ENCODE results near the gene C1orf226.
A peak's percentile ranks its signal among the peaks of the same experiment; 100 is the strongest.

The C1orf226 gene

GRCh38 chr1:162351246-162351842, 30.2 kb upstream of the C1orf226 start:
- TF ChIP-seq TCF12 (IDR thresholded peaks at IDR 0.05; ENCODE audit: low read depth) = no peak

GRCh38 chr1:162353078-162353477, 28.4 kb upstream of the C1orf226 start:
- TF ChIP-seq YY1 (IDR thresholded peaks at IDR 0.05; ENCODE audit: low read depth) = no peak
- no peak for TF ChIP-seq NFIC (IDR thresholded peaks at IDR 0.05)
- TF ChIP-seq EGR1 (IDR thresholded peaks at IDR 0.05) = no peak
- no peak for TF ChIP-seq TCF12 (IDR thresholded peaks at IDR 0.05; ENCODE audit: low read depth)
- no peak for TF ChIP-seq TAF1 (IDR thresholded peaks at IDR 0.05; ENCODE audit: low read depth)
- TF ChIP-seq ZBTB7A (IDR thresholded peaks at IDR 0.05; ENCODE audit: low read depth) = no peak
- TF ChIP-seq REST (IDR thresholded peaks at IDR 0.05; ENCODE audit: low read depth) = no peak
- no peak for TF ChIP-seq MAX (IDR thresholded peaks at IDR 0.05)
- TF ChIP-seq CREB1 (IDR thresholded peaks at IDR 0.05; ENCODE audit: low read depth) = no peak
- TF ChIP-seq TEAD4 (IDR thresholded peaks at IDR 0.05) = no peak
- no peak for TF ChIP-seq RAD21 (IDR thresholded peaks at IDR 0.05; ENCODE audit: low read depth)
- no peak for TF ChIP-seq USF1 (IDR thresholded peaks at IDR 0.05)
- no peak for TF ChIP-seq CEBPB (IDR thresholded peaks at IDR 0.05)
- no peak for TF ChIP-seq EP300 (IDR thresholded peaks at IDR 0.05; ENCODE audit: borderline replicate concordance)
- TF ChIP-seq FOXM1 (IDR thresholded peaks at IDR 0.05; ENCODE audit: borderline replicate concordance, low read depth) = no peak

GRCh38 chr1:162353702-162354101, 27.8 kb upstream of the C1orf226 start:
- TF ChIP-seq ZBTB7A (IDR thresholded peaks at IDR 0.05; ENCODE audit: low read depth) = no peak

GRCh38 chr1:162357681-162358266, 23.8 kb upstream of the C1orf226 start:
- TF ChIP-seq EGR1 (IDR thresholded peaks at IDR 0.05) = no peak
- peak; percentile 68 for TF ChIP-seq RAD21 (IDR thresholded peaks at IDR 0.05; ENCODE audit: low read depth)

- TF ChIP-seq FOXM1 (IDR thresholded peaks at IDR 0.05; ENCODE audit: borderline replicate concordance, low read depth) (no peak), EGR1 (IDR thresholded peaks at IDR 0.05) (no peak), EP300 (IDR thresholded peaks at IDR 0.05; ENCODE audit: borderline replicate concordance) (no peak), CREB1 (IDR thresholded peaks at IDR 0.05; ENCODE audit: low read depth) (no peak), YY1 (IDR thresholded peaks at IDR 0.05; ENCODE audit: low read depth) (no peak), NFIC (IDR thresholded peaks at IDR 0.05) (no peak), RAD21 (IDR thresholded peaks at IDR 0.05; ENCODE audit: low read depth) (no peak), TCF12 (IDR thresholded peaks at IDR 0.05; ENCODE audit: low read depth) (no peak), MAX (IDR thresholded peaks at IDR 0.05) (no peak), TAF1 (IDR thresholded peaks at IDR 0.05; ENCODE audit: low read depth) (no peak), ZBTB7A (IDR thresholded peaks at IDR 0.05; ENCODE audit: low read depth) (no peak), CEBPB (IDR thresholded peaks at IDR 0.05) (no peak)
Observed at GRCh38 chr1:162358928-162359327, 22.6 kb upstream of the C1orf226 start.

- no peak for TF ChIP-seq USF1 (IDR thresholded peaks at IDR 0.05)
- no peak for TF ChIP-seq NFIC (IDR thresholded peaks at IDR 0.05)
- TF ChIP-seq RAD21 (IDR thresholded peaks at IDR 0.05; ENCODE audit: low read depth) = no peak
- TF ChIP-seq TAF1 (IDR thresholded peaks at IDR 0.05; ENCODE audit: low read depth) = no peak
- TF ChIP-seq REST (IDR thresholded peaks at IDR 0.05; ENCODE audit: low read depth) = no peak
- TF ChIP-seq EGR1 (IDR thresholded peaks at IDR 0.05) = no peak
- TF ChIP-seq MAX (IDR thresholded peaks at IDR 0.05) = no peak
- no peak for TF ChIP-seq EP300 (IDR thresholded peaks at IDR 0.05; ENCODE audit: borderline replicate concordance)
- TF ChIP-seq TCF12 (IDR thresholded peaks at IDR 0.05; ENCODE audit: low read depth) = no peak
- TF ChIP-seq YY1 (IDR thresholded peaks at IDR 0.05; ENCODE audit: low read depth) = no peak
- no peak for TF ChIP-seq TEAD4 (IDR thresholded peaks at IDR 0.05)
- TF ChIP-seq FOXM1 (IDR thresholded peaks at IDR 0.05; ENCODE audit: borderline replicate concordance, low read depth) = no peak
Observed at GRCh38 chr1:162359523-162360236, 21.8 kb upstream of the C1orf226 start.
